GM13976 (cell line): ENCODE results near the gene BCKDHA.

Source experiments
- DNase-seq: peaks from one replicate; pipeline ENCODE4 v3.0.0; 2012; ENCODE audit warnings: low spot score
- in situ Hi-C: fragments of 300-500 bp; cut with MboI; formaldehyde crosslinking; loops from one replicate; pipeline ENCODE4 v1.12.0; 2022; ENCODE audit warnings: low sequenced_read_pairs, mixed read lengths, inconsistent platforms; ENCODE audit not compliant: unreplicated experiment
- TF ChIP-seq, protein P1 (sequence below): IDR thresholded peaks from 2 replicates; pipeline ENCODE4 v1.5.1; 2012; ENCODE audit warnings: borderline replicate concordance, mild to moderate bottlenecking; ENCODE audit not compliant: insufficient read depth; ENCODE audit errors: extremely low read depth, missing control alignments, control extremely low read depth

Gene BCKDHA

GRCh38 chr19:41416194-41416674, 18.6 kb downstream of the BCKDHA start:
- in situ Hi-C loops: no loop called here
- TF ChIP-seq, protein P1, sequence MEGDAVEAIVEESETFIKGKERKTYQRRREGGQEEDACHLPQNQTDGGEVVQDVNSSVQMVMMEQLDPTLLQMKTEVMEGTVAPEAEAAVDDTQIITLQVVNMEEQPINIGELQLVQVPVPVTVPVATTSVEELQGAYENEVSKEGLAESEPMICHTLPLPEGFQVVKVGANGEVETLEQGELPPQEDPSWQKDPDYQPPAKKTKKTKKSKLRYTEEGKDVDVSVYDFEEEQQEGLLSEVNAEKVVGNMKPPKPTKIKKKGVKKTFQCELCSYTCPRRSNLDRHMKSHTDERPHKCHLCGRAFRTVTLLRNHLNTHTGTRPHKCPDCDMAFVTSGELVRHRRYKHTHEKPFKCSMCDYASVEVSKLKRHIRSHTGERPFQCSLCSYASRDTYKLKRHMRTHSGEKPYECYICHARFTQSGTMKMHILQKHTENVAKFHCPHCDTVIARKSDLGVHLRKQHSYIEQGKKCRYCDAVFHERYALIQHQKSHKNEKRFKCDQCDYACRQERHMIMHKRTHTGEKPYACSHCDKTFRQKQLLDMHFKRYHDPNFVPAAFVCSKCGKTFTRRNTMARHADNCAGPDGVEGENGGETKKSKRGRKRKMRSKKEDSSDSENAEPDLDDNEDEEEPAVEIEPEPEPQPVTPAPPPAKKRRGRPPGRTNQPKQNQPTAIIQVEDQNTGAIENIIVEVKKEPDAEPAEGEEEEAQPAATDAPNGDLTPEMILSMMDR: no peak
- no peak for DNase-seq

GRCh38 chr19:41420101-41420880, 22.7 kb downstream of the BCKDHA start:
- TF ChIP-seq, protein P1: no peak
- DNase-seq: no peak
- in situ Hi-C loops: no loop called here

- TF ChIP-seq, protein P1: no peak
- no peak for DNase-seq
- in situ Hi-C loops: no loop called here
These were observed 23.7 kb downstream of the BCKDHA start for GRCh38 chr19:41421314-41421713.

DNA sequence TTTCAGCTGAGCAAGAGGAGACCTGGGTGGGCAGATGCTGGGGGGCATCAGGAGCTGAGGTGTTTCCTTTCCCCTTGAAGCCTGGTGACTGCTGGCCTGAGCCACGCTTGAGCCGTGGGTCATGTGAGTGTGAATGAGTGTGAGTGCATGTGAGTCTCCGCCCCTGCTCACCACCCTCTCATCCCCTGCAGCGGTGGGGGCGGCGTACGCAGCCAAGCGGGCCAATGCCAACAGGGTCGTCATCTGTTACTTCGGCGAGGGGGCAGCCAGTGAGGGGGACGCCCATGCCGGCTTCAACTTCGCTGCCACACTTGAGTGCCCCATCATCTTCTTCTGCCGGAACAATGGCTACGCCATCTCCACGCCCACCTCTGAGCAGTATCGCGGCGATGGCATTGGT, 24.4 kb downstream of the BCKDHA start:
- in situ Hi-C loops: no loop called here
- no peak for DNase-seq
- TF ChIP-seq, protein P1: no peak

- DNase-seq: no peak
- TF ChIP-seq, protein P1: no peak
- in situ Hi-C loops: no loop called here
These were observed 24.8 kb downstream of the BCKDHA start for GRCh38 chr19:41422456-41422855.

GRCh38 chr19:41422955-41423354, 25.3 kb downstream of the BCKDHA start:
- TF ChIP-seq, protein P1: no peak
- no peak for DNase-seq
- in situ Hi-C loops: no loop called here
